Right lobe of liver (tissue), 4 donors: ENCODE measurements around the gene FRMD4A.

Source experiments
- POLR2A ChIP-seq: fragments of 450-650 bp; IDR thresholded peaks from one replicate; pipeline ENCODE4 v1.6.1; 2017; ENCODE audit warnings: antibody characterized with exemption, mild to moderate bottlenecking
- TF ChIP-seq, protein P1 (sequence below), 4 donors: fragments of 200-600 bp in 3 of 4; fragments of 450-650 bp in 1 of 4; IDR thresholded peaks; one replicate each; pipeline versions ENCODE4 v1.5.1 to v1.8.0; 2016 to 2022; ENCODE audit warnings: antibody characterized with exemption in 4 of 4, mild to moderate bottlenecking in 2 of 4
- donor health status: DM: no; HTN: no; CAD: no.
- donor health status: DM: no; HTN: no; CAD: no.
- donor health status: DM: no; HTN: yes; CAD: no.

- TF ChIP-seq, protein P1, sequence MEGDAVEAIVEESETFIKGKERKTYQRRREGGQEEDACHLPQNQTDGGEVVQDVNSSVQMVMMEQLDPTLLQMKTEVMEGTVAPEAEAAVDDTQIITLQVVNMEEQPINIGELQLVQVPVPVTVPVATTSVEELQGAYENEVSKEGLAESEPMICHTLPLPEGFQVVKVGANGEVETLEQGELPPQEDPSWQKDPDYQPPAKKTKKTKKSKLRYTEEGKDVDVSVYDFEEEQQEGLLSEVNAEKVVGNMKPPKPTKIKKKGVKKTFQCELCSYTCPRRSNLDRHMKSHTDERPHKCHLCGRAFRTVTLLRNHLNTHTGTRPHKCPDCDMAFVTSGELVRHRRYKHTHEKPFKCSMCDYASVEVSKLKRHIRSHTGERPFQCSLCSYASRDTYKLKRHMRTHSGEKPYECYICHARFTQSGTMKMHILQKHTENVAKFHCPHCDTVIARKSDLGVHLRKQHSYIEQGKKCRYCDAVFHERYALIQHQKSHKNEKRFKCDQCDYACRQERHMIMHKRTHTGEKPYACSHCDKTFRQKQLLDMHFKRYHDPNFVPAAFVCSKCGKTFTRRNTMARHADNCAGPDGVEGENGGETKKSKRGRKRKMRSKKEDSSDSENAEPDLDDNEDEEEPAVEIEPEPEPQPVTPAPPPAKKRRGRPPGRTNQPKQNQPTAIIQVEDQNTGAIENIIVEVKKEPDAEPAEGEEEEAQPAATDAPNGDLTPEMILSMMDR (IDR thresholded peaks at IDR 0.05) = no peak
- no peak for TF ChIP-seq POLR2A
Measured at GRCh38 chr10:14336736-14337135, 6.0 kb upstream of the FRMD4A start.
